ELF-1 (cell line): ENCODE results near the gene SPHK1.

Experiments
- DNase-seq: peaks from one replicate; pipeline ENCODE4 v3.0.0-alpha.2; 2016; ENCODE audit warnings: low read depth, low spot score

SPHK1 gene

GRCh38 chr17:76407509-76407908, 23.1 kb downstream of the SPHK1 start:
- no peak for DNase-seq

GRCh38 chr17:76408037-76408849, 23.8 kb downstream of the SPHK1 start:
- DNase-seq, result peak; percentile 59

- DNase-seq, result no peak
Measured at GRCh38 chr17:76410328-76410965, 26.0 kb downstream of the SPHK1 start.

- no peak for DNase-seq
Measured at GRCh38 chr17:76411247-76411646, 26.8 kb downstream of the SPHK1 start.

- DNase-seq, result peak; percentile 70
Measured at GRCh38 chr17:76414334-76415295, 30.2 kb downstream of the SPHK1 start.

GRCh38 chr17:76415786-76416185, 31.4 kb downstream of the SPHK1 start:
- DNase-seq, result no peak

GRCh38 chr17:76416457-76416856, 32.0 kb downstream of the SPHK1 start:
- DNase-seq, result no peak

- DNase-seq, result no peak
Measured at GRCh38 chr17:76416899-76417298, 32.5 kb downstream of the SPHK1 start.

GRCh38 chr17:76417499-76418143, 33.2 kb downstream of the SPHK1 start:
- no peak for DNase-seq

GRCh38 chr17:76419576-76420260, 35.3 kb downstream of the SPHK1 start:
- DNase-seq, result no peak

- DNase-seq, result no peak
Measured at GRCh38 chr17:76420356-76421043, 36.1 kb downstream of the SPHK1 start.

- DNase-seq, result peak; percentile 58
Measured at GRCh38 chr17:76421044-76421407, 36.6 kb downstream of the SPHK1 start.

GRCh38 chr17:76422406-76422805, 38.0 kb downstream of the SPHK1 start:
- DNase-seq, result no peak

- DNase-seq, result no peak
Measured at GRCh38 chr17:76422860-76423259, 38.5 kb downstream of the SPHK1 start.

GRCh38 chr17:76426853-76427252, 42.4 kb downstream of the SPHK1 start:
- DNase-seq, result no peak

GRCh38 chr17:76427501-76428231, 43.3 kb downstream of the SPHK1 start:
- DNase-seq, result no peak

- DNase-seq, result no peak
Measured at GRCh38 chr17:76428511-76428910, 44.1 kb downstream of the SPHK1 start.

GRCh38 chr17:76431509-76431908, 47.1 kb downstream of the SPHK1 start:
- no peak for DNase-seq

- no peak for DNase-seq
Measured at GRCh38 chr17:76432004-76432403, 47.6 kb downstream of the SPHK1 start.
